KMS-11 (cell line): Measurements from ENCODE around the gene MYO15A.

Source experiments
- H2AFZ ChIP-seq: fragments of 200-600 bp; sonication (generic); 2 replicates; pipeline ENCODE4 v1.6.1; 2016; ENCODE audit warnings: antibody characterized with exemption, mixed run types, low read depth
- H3K27ac ChIP-seq: fragments of 200-600 bp; sonication (generic); 2 replicates; pipeline ENCODE4 v1.6.1; 2016; ENCODE audit warnings: mild to moderate bottlenecking, mixed run types
- H3K27me3 ChIP-seq: fragments of 200-600 bp; sonication (generic); 2 replicates; pipeline ENCODE4 v1.6.1; 2017; ENCODE audit warnings: mild to moderate bottlenecking, low read depth, mixed run types, moderate library complexity; ENCODE audit not compliant: insufficient read depth
- H3K36me3 ChIP-seq: fragments of 200-600 bp; sonication (generic); 2 replicates; pipeline ENCODE4 v1.6.1; 2017; ENCODE audit warnings: mild to moderate bottlenecking, mixed run types; ENCODE audit not compliant: insufficient read depth
- H3K4me1 ChIP-seq: fragments of 200-600 bp; sonication (generic); 2 replicates; pipeline ENCODE4 v1.6.1; 2016; ENCODE audit warnings: mild to moderate bottlenecking, low read depth, mixed run types; ENCODE audit not compliant: poor library complexity, severe bottlenecking
- H3K4me2 ChIP-seq: fragments of 200-600 bp; sonication (generic); 2 replicates; pipeline ENCODE4 v1.7.0; 2016; ENCODE audit warnings: mild to moderate bottlenecking, mixed run types
- H3K4me3 ChIP-seq: fragments of 200-600 bp; sonication (generic); IDR thresholded peaks from 2 replicates; pipeline ENCODE4 v1.6.1; 2017; ENCODE audit warnings: low read depth, low read length, mixed read lengths; ENCODE audit not compliant: insufficient read depth
- H3K79me2 ChIP-seq: fragments of 200-600 bp; sonication (generic); 2 replicates; pipeline ENCODE4 v1.6.1; 2016; ENCODE audit warnings: low read depth, mixed run types; ENCODE audit not compliant: insufficient read depth
- H3K9ac ChIP-seq: fragments of 200-600 bp; sonication (generic); 2 replicates; pipeline ENCODE4 v1.6.1; 2016; ENCODE audit warnings: mild to moderate bottlenecking, mixed run types
- H4K20me1 ChIP-seq: fragments of 200-600 bp; sonication (generic); 2 replicates; pipeline ENCODE4 v1.6.1; 2016; ENCODE audit warnings: mild to moderate bottlenecking, mixed run types; ENCODE audit not compliant: insufficient read depth
- TF ChIP-seq, protein P1 (sequence below): fragments of 200-600 bp; sonication (generic); conservative IDR thresholded peaks from 2 replicates; pipeline ENCODE4 v1.6.1; 2017; ENCODE audit warnings: low read depth, mild to moderate bottlenecking, antibody characterized with exemption, low read length, moderate library complexity, mixed read lengths

The MYO15A gene

GRCh38 chr17:18099516-18099915 is 9.0 kb upstream of the MYO15A start:
- H4K20me1 ChIP-seq: no peaks in the 10 kb centered on the region
- no peaks in the 10 kb centered on the region for H3K4me1 ChIP-seq

GRCh38 chr17:18100616-18101015 is 7.9 kb upstream of the MYO15A start:
- Histone ChIP-seq H4K20me1 (no peaks in the 10 kb centered on the region), H3K4me2 (no peak overlapping the region), H3K36me3 (no peaks in the 10 kb centered on the region), H3K27ac (no peak overlapping the region), H2AFZ (no peak overlapping the region), H3K79me2 (no peaks in the 10 kb centered on the region), H3K9ac (no peak overlapping the region), H3K4me3 (no peak overlapping the region), H3K4me1 (no peaks in the 10 kb centered on the region), H3K27me3 (no peaks in the 10 kb centered on the region)
- TF ChIP-seq, protein P1, sequence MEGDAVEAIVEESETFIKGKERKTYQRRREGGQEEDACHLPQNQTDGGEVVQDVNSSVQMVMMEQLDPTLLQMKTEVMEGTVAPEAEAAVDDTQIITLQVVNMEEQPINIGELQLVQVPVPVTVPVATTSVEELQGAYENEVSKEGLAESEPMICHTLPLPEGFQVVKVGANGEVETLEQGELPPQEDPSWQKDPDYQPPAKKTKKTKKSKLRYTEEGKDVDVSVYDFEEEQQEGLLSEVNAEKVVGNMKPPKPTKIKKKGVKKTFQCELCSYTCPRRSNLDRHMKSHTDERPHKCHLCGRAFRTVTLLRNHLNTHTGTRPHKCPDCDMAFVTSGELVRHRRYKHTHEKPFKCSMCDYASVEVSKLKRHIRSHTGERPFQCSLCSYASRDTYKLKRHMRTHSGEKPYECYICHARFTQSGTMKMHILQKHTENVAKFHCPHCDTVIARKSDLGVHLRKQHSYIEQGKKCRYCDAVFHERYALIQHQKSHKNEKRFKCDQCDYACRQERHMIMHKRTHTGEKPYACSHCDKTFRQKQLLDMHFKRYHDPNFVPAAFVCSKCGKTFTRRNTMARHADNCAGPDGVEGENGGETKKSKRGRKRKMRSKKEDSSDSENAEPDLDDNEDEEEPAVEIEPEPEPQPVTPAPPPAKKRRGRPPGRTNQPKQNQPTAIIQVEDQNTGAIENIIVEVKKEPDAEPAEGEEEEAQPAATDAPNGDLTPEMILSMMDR: no peak

More at GRCh38 chr17:18099516-18099915, 9.0 kb upstream of the MYO15A start:
- TF ChIP-seq, protein P1: no peak
- H3K4me2 ChIP-seq: no peak overlapping the region
- no peaks in the 10 kb centered on the region for H3K27me3 ChIP-seq
- no peak overlapping the region for H3K4me3 ChIP-seq
- no peak overlapping the region for H3K27ac ChIP-seq
- H2AFZ ChIP-seq: no peak overlapping the region
- no peaks in the 10 kb centered on the region for H3K36me3 ChIP-seq
- H3K9ac ChIP-seq: no peak overlapping the region
- no peaks in the 10 kb centered on the region for H3K79me2 ChIP-seq

DNA sequence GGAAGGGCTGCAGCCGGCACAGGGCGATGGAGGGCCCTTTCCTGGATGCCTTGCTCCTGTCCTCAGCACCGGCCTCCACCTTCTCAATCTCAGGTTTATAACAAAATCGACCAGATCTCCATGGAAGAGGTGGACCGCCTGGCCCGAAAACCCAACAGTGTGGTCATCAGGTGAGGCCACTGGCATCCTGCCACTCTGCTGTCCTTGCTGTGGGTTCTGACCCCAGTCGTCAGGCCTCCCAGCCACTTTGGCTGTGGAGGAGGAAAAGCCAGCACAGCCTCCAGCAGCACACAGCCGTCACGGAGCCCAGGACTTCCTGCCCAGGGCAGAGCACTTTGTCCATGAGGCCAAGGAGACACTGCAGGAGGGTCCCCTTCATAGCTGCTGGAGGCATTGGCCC is 6.7 kb upstream of the MYO15A start:
- H3K4me2 ChIP-seq: no peak overlapping the region
- H3K36me3 ChIP-seq: no peaks in the 10 kb centered on the region
- H3K9ac ChIP-seq: no peak overlapping the region
- TF ChIP-seq, protein P1: no peak
- no peaks in the 10 kb centered on the region for H3K79me2 ChIP-seq
- H3K4me3 ChIP-seq: no peak overlapping the region
- no peak overlapping the region for H2AFZ ChIP-seq
- no peaks in the 10 kb centered on the region for H4K20me1 ChIP-seq
- H3K27ac ChIP-seq: no peak overlapping the region
- H3K4me1 ChIP-seq: no peaks in the 10 kb centered on the region
- H3K27me3 ChIP-seq: no peaks in the 10 kb centered on the region

DNA sequence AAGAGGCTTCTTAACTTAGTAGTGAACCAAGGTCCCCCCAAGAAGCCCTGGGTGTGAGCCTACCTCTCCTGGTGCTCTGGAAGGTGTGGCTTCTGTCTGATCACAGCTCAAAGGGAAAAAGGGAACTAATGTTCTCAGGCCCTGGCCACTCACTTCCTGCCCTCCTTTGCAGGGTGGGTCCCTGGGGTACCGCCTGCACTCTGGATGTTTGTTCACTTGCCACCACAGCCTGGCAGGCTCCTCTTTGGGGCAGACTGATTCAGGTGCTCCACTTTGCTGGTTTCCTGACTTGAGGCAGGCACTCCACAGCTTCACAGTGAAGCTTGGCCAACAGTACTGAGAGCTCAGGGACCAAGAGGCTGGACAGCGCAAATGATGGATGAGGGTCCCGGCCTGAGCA is 5.9 kb upstream of the MYO15A start:
- no peak overlapping the region for H3K4me3 ChIP-seq
- H3K9ac ChIP-seq: no peak overlapping the region
- no peaks in the 10 kb centered on the region for H3K4me1 ChIP-seq
- H3K36me3 ChIP-seq: no peaks in the 10 kb centered on the region
- H2AFZ ChIP-seq: no peak overlapping the region
- H3K27ac ChIP-seq: no peak overlapping the region
- no peaks in the 10 kb centered on the region for H3K79me2 ChIP-seq
- H3K4me2 ChIP-seq: no peak overlapping the region
- H4K20me1 ChIP-seq: no peaks in the 10 kb centered on the region
- TF ChIP-seq, protein P1: no peak
- no peaks in the 10 kb centered on the region for H3K27me3 ChIP-seq
